Karpas-422 (cell line): ENCODE measurements around the gene APOD. TPM values are rescaled to one million over a fixed set of nuclear protein-coding genes. Genes with fewer than 3 reads are reported as not detected.

Source experiments
- DNase-seq: peaks from one replicate; pipeline ENCODE4 v3.0.0-alpha.2; 2015
- H2AFZ ChIP-seq: fragments of 200-600 bp; sonication (generic); 2 replicates; pipeline ENCODE4 v1.6.1; 2014; ENCODE audit warnings: antibody characterized with exemption, low read length, mixed read lengths
- H3K27ac ChIP-seq: fragments of 200-600 bp; sonication (generic); 2 replicates; pipeline ENCODE4 v1.5.1; 2014; ENCODE audit warnings: mild to moderate bottlenecking, low read length, moderate library complexity
- H3K27me3 ChIP-seq: fragments of 200-600 bp; sonication (generic); 2 replicates; pipeline ENCODE4 v1.6.1; 2014; ENCODE audit warnings: low read length, mixed read lengths
- H3K36me3 ChIP-seq: fragments of 200-600 bp; sonication (generic); 2 replicates; pipeline ENCODE4 v1.6.1; 2014; ENCODE audit warnings: low read length, mixed read lengths; ENCODE audit not compliant: insufficient read depth
- H3K4me1 ChIP-seq: fragments of 200-600 bp; sonication (generic); 2 replicates; pipeline ENCODE4 v1.6.1; 2014; ENCODE audit warnings: mild to moderate bottlenecking, low read length, mixed read lengths
- H3K4me2 ChIP-seq: fragments of 200-600 bp; sonication (generic); 2 replicates; pipeline ENCODE4 v1.6.1; 2014; ENCODE audit warnings: low read length, low read depth, mild to moderate bottlenecking; ENCODE audit not compliant: poor library complexity, severe bottlenecking
- H3K4me3 ChIP-seq: fragments of 200-600 bp; sonication (generic); 2 replicates; pipeline ENCODE4 v1.5.1; 2014; ENCODE audit warnings: mild to moderate bottlenecking, antibody characterized with exemption, low read length, mixed read lengths
- H3K79me2 ChIP-seq: fragments of 200-600 bp; sonication (generic); 2 replicates; pipeline ENCODE4 v1.6.1; 2014; ENCODE audit warnings: mild to moderate bottlenecking, low read length, mixed read lengths
- H3K9ac ChIP-seq: fragments of 200-600 bp; sonication (generic); 2 replicates; pipeline ENCODE4 v1.6.0; 2014; ENCODE audit warnings: low read length
- H3K9me2 ChIP-seq: fragments of 200-600 bp; sonication (generic), shearing (Covaris generic); replicated peaks from 2 replicates; pipeline ENCODE4 v1.6.0; 2014; ENCODE audit warnings: mild to moderate bottlenecking, low read length, moderate library complexity; ENCODE audit not compliant: insufficient read depth
- H3K9me3 ChIP-seq: fragments of 300-700, 200-600 bp; sonication (generic); 2 replicates; pipeline ENCODE4 v1.6.1; 2014; ENCODE audit warnings: low read length, mixed read lengths
- H4K20me1 ChIP-seq: fragments of 200-600 bp; sonication (generic); 2 replicates; pipeline ENCODE4 v1.6.1; 2014; ENCODE audit warnings: mild to moderate bottlenecking, antibody characterized with exemption, low read length, low read depth; ENCODE audit not compliant: insufficient read depth
- total RNA-seq: library from RNA; depleted of rRNA; stranded (reverse); fragments of >200 nt; shearing (Covaris generic); gene quantifications from 2 replicates; pipeline ENCODE4 v1.2.3, GENCODE V29; 2014; ENCODE audit warnings: low replicate concordance

The APOD gene
- total RNA-seq, 1 experiment from 2014 or later = not detected

DNA sequence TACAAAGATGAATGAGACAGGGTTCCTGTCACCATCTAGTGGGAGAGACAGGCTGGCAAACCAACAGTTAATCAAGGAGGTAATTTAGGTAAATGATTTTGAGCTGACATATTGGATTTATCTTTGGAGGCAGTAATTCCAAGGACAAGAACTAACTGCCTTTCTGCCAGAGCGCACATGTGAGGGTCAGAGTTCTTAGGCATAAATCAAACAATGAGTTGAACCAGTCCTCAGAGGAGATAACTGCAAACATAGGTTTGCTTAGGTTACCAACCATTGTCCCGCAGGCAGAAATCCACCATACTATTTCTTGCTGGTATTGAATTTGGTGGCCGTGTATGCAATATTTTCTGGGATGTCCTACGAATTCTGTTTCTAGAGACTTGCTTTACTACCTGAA lies 26.4 kb downstream of the APOD start:
- no peaks in the 10 kb centered on the region for H3K36me3 ChIP-seq
- H3K27me3 ChIP-seq = no peaks in the 10 kb centered on the region
- no peaks in the 10 kb centered on the region for H4K20me1 ChIP-seq
- no peak overlapping the region for H2AFZ ChIP-seq
- no peak for DNase-seq
- peaks cover 11% of the 10 kb centered on the region for H3K4me1 ChIP-seq
- no peak overlapping the region for H3K4me2 ChIP-seq
- H3K79me2 ChIP-seq = no peaks in the 10 kb centered on the region
- no peak overlapping the region for H3K27ac ChIP-seq
- no peak overlapping the region for H3K4me3 ChIP-seq
- H3K9me2 ChIP-seq = no peaks in the 10 kb centered on the region
- no peaks in the 10 kb centered on the region for H3K9me3 ChIP-seq
- H3K9ac ChIP-seq = no peak overlapping the region

DNA sequence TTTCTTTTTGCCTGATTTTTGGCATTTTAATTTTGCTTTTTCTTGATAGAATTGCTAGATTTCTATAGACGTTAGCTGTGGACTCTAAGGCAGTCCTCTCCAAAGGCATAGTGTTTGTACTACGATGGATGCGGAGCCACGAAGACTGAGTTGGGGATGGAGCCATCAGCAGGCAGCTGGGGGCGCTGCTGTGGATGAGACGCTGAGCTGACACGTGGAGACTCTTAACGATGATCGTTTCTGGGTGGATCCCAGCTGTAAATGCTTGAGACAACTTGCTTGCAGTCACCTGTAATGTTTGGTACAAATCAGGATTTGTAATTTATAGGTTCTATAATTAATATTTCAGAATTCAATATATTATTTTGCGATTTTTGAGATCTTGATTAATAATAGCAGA lies 27.4 kb downstream of the APOD start:
- Histone ChIP-seq H3K79me2 (no peaks in the 10 kb centered on the region), H2AFZ (no peak overlapping the region), H3K4me2 (no peak overlapping the region), H4K20me1 (no peaks in the 10 kb centered on the region), H3K4me1 (peaks cover 11% of the 10 kb centered on the region), H3K27me3 (no peaks in the 10 kb centered on the region), H3K27ac (no peak overlapping the region), H3K4me3 (no peak overlapping the region), H3K9me3 (no peaks in the 10 kb centered on the region), H3K9me2 (no peaks in the 10 kb centered on the region), H3K9ac (no peak overlapping the region), H3K36me3 (no peaks in the 10 kb centered on the region)
- DNase-seq = peak; percentile 79

DNA sequence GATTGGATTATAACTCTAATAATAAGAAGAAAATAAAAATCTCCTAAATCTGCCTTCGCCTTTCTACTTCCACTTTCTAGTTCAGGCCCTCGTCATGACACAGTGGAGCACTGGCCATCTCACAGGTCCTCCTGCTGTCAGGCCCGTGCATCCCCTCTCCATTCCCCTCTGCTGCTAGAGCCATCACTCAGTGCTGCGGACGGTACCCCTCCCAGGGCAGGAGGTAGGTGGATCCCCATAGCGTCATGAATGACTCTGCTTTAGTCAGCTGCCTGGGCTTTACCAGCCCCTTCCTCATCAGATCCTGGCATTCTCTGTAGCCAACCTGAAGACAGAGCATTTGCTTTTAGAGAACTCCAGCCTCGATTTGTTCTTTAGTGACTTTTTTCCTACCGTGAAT lies 28.6 kb downstream of the APOD start:
- no peaks in the 10 kb centered on the region for H3K9me3 ChIP-seq
- H3K9ac ChIP-seq = no peak overlapping the region
- no peak for DNase-seq
- H3K27me3 ChIP-seq = no peaks in the 10 kb centered on the region
- no peak overlapping the region for H3K4me3 ChIP-seq
- H4K20me1 ChIP-seq = no peaks in the 10 kb centered on the region
- H3K79me2 ChIP-seq = no peaks in the 10 kb centered on the region
- H3K36me3 ChIP-seq = no peaks in the 10 kb centered on the region
- no peak overlapping the region for H3K27ac ChIP-seq
- H3K4me1 ChIP-seq = peaks cover 11% of the 10 kb centered on the region
- H2AFZ ChIP-seq = no peak overlapping the region
- no peaks in the 10 kb centered on the region for H3K9me2 ChIP-seq
- H3K4me2 ChIP-seq = peak overlapping the region; percentile 29

DNA sequence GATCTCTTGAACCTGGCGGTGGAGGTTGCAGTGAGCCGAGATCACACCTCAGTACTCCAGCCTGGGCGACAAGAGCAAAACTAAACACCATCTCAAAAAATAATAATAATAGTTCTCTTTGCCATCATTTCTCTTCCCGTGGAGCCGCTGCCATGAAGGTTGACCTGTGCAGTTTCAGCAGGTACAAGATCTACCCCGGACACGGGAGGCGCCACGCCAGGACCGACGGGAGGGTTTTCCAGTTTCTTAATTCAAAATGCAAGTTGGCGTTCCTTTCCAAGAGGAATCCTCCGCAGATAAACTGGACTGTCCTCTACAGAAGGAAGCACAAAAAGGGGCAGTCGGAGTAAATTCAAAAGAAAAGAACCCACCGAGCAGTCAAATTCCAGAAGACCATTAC lies 29.3 kb downstream of the APOD start:
- no peak overlapping the region for H3K27ac ChIP-seq

DNA sequence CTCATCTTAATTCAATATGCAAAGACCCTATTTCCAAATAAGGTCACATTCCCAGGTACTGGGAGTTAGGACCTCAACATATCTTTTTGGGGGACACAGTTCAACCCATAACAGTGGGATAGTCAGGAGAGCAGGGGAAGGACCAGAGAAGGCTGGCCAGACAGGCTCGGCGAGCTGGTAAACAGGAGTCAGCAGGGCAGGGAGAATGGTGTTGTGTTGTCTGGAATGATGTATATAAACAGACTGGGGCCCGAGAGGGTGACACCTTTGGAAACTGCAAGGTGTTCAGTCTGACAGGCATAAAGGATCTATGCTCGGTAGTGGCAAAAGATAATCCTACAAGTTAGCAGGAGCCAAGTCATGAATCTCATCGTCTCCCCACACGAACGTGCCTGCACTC lies 30.5 kb downstream of the APOD start:
- Histone ChIP-seq H3K79me2 (no peaks in the 10 kb centered on the region), H3K9ac (no peak overlapping the region), H2AFZ (no peak overlapping the region), H3K27me3 (no peaks in the 10 kb centered on the region), H3K4me3 (no peak overlapping the region), H4K20me1 (no peaks in the 10 kb centered on the region), H3K9me2 (no peaks in the 10 kb centered on the region), H3K27ac (no peak overlapping the region), H3K4me1 (peaks cover 6% of the 10 kb centered on the region), H3K9me3 (no peaks in the 10 kb centered on the region), H3K36me3 (no peaks in the 10 kb centered on the region), H3K4me2 (no peak overlapping the region)
- DNase-seq = no peak

More for the DNA sequence above, 29.3 kb downstream of the APOD start:
- Histone ChIP-seq H3K9me2 (no peaks in the 10 kb centered on the region), H4K20me1 (no peaks in the 10 kb centered on the region), H3K9ac (no peak overlapping the region), H2AFZ (no peak overlapping the region), H3K27me3 (no peaks in the 10 kb centered on the region), H3K79me2 (no peaks in the 10 kb centered on the region), H3K4me3 (no peak overlapping the region), H3K4me2 (no peak overlapping the region), H3K9me3 (no peaks in the 10 kb centered on the region), H3K4me1 (peaks cover 11% of the 10 kb centered on the region), H3K36me3 (no peaks in the 10 kb centered on the region)
- no peak for DNase-seq

DNA sequence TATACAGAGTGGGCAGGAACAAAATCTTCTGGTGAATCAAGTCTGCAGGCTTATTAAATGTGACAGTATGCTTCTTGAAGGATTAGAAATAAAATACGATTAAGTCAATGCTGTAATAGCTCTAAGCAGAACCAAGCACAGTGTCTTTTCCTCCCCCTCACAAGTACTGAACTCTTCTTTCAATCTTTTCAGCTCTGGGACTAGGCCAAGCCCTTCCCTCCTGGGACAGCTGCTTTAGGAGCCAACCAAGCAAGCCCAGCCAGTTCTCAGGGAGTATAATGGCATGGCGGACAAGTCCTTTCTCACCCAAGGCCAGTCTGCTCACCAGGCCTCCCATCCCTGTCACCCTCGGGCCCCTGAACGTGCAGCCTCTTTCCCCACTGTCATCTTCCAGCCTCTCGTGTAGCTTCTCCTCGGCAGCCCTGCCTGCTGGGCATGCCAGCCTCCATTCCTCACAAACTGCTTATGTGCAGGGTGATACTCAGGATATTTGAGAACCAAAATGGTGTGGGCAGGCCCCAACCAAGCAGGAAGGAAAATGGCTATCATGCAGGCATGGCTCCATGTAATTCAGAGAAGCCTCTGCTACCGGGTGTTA lies 32.3 kb downstream of the APOD start:
- no peak for DNase-seq
- H3K36me3 ChIP-seq = no peaks in the 10 kb centered on the region
- H3K79me2 ChIP-seq = no peaks in the 10 kb centered on the region
- H4K20me1 ChIP-seq = no peaks in the 10 kb centered on the region
- H3K9me2 ChIP-seq = no peaks in the 10 kb centered on the region
- H3K9ac ChIP-seq = no peak overlapping the region
- no peaks in the 10 kb centered on the region for H3K27me3 ChIP-seq
- H3K9me3 ChIP-seq = no peaks in the 10 kb centered on the region
- H2AFZ ChIP-seq = no peak overlapping the region
- peaks cover 4% of the 10 kb centered on the region; the same call in 1 of the 2 replicates for H3K4me1 ChIP-seq
- no peak overlapping the region for H3K4me2 ChIP-seq
- no peak overlapping the region for H3K4me3 ChIP-seq
- no peak overlapping the region for H3K27ac ChIP-seq

DNA sequence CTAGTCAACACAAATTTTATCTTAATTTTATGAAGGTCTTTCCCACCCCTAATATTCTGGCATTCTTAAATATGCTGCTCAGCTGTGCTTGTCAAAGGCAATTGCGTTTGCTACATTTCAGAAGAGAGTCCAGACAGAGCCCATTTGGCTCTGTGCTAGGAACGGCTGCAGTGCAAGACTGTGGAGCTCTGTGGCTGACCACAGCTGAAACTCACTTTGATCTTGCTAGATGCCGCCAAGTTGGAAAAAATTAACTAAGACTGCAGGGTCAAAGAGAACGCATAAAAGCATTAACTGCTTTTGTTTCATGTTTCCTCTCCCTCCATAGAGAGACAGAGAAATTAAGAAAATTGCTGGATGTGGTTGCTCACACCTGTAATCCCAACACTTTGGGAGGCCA lies 33.0 kb downstream of the APOD start:
- no peaks in the 10 kb centered on the region for H3K79me2 ChIP-seq
- H3K4me2 ChIP-seq = no peak overlapping the region
- no peaks in the 10 kb centered on the region for H3K9me3 ChIP-seq
- H3K4me1 ChIP-seq = peaks cover 4% of the 10 kb centered on the region; the same call in 1 of the 2 replicates
- H3K9me2 ChIP-seq = no peaks in the 10 kb centered on the region
- H3K4me3 ChIP-seq = no peak overlapping the region
- H2AFZ ChIP-seq = no peak overlapping the region
- H3K36me3 ChIP-seq = no peaks in the 10 kb centered on the region
- no peak overlapping the region for H3K9ac ChIP-seq
- no peak for DNase-seq
- H4K20me1 ChIP-seq = no peaks in the 10 kb centered on the region
- no peaks in the 10 kb centered on the region for H3K27me3 ChIP-seq
- H3K27ac ChIP-seq = no peak overlapping the region

DNA sequence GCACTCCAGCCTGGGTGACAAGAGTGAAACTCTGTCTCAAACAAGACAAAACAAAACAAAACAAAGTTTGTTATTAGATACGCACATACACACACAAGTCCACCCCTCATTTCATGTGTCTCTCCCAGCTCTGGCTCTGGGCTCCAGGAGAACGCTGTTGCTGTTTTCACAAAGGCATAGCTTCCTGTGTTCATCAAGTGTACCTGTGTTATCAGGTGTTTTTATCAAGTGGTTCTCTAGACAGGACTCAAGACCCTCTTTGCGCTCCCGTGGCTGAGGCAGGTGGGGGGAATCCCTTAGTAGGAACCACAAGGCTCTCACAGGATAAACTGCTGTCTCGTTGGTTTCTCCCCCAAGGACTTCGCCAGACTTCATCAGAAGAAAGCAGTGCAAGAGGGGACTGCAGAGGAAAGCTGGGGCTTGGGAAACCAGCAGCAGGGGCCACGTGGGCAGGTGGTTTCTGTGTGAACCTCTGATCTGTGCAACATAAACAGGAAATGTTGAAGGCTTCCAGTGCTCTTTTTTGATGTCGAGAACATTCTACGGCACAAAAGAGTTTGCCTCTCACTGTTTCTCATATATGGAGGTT lies 33.7 kb downstream of the APOD start:
- Histone ChIP-seq H3K9me2 (no peaks in the 10 kb centered on the region), H4K20me1 (no peaks in the 10 kb centered on the region), H3K9me3 (no peaks in the 10 kb centered on the region), H3K4me1 (no peaks in the 10 kb centered on the region), H2AFZ (0 out of 2 replicates have a peak overlapping the region, but pooled peaks have one; percentile 10), H3K79me2 (no peaks in the 10 kb centered on the region), H3K4me2 (no peak overlapping the region), H3K36me3 (no peaks in the 10 kb centered on the region), H3K27ac (no peak overlapping the region), H3K9ac (no peak overlapping the region), H3K27me3 (no peaks in the 10 kb centered on the region), H3K4me3 (no peak overlapping the region)
- no peak for DNase-seq
